Measurements from ENCODE around the gene TRAPPC10. TPM values are rescaled to one million over a fixed set of nuclear protein-coding genes. Genes with fewer than 3 reads are reported as not detected.

Gene TRAPPC10
- total and polyA plus RNA-seq, 2 donors from 2014 or later: 8.8 to 48.5 TPM

GRCh38 chr21:44059710-44060109, 47.6 kb downstream of the TRAPPC10 start:
- Histone ChIP-seq H3K9ac (ENCODE audit: low read length in 3 of 3) (no peak overlapping the region), H3K4me1 (ENCODE audit: control insufficient read depth in 2 of 3, insufficient read depth in 2 of 3, low read depth in 1 of 3, low read length in 3 of 3) (peaks cover 0 to 3% (median 0%) of the 10 kb centered on the region in 3 donors), H3K27me3 (ENCODE audit: control insufficient read depth, insufficient read depth, low read length) (no peaks in the 10 kb centered on the region), H3K9me3 (ENCODE audit: control insufficient read depth in 2 of 3, insufficient read depth in 1 of 3, low read length in 3 of 3) (no peaks in the 10 kb centered on the region), H3K4me3 (ENCODE audit: low read length in 3 of 3) (no peak overlapping the region), H3K27ac (ENCODE audit: low read depth in 2 of 2, low read length in 2 of 2) (no peak overlapping the region), H3K36me3 (ENCODE audit: control insufficient read depth in 2 of 3, insufficient read depth in 3 of 3, low read length in 3 of 3) (peaks cover 0 to 28% (median 26%) of the 10 kb centered on the region in 3 donors)
- TF ChIP-seq, protein P1, sequence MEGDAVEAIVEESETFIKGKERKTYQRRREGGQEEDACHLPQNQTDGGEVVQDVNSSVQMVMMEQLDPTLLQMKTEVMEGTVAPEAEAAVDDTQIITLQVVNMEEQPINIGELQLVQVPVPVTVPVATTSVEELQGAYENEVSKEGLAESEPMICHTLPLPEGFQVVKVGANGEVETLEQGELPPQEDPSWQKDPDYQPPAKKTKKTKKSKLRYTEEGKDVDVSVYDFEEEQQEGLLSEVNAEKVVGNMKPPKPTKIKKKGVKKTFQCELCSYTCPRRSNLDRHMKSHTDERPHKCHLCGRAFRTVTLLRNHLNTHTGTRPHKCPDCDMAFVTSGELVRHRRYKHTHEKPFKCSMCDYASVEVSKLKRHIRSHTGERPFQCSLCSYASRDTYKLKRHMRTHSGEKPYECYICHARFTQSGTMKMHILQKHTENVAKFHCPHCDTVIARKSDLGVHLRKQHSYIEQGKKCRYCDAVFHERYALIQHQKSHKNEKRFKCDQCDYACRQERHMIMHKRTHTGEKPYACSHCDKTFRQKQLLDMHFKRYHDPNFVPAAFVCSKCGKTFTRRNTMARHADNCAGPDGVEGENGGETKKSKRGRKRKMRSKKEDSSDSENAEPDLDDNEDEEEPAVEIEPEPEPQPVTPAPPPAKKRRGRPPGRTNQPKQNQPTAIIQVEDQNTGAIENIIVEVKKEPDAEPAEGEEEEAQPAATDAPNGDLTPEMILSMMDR (IDR thresholded peaks at IDR 0.05; ENCODE audit: borderline replicate concordance, extremely low read depth, insufficient read depth): no peak
- DNase-seq: no peak
- intact Hi-C loops (cut with DNase I): no loop called here
- no peak for FAIRE-seq

- peaks cover 0 to 5% (median 0%) of the 10 kb centered on the region in 3 donors for H3K4me1 ChIP-seq (ENCODE audit: control insufficient read depth in 2 of 3, insufficient read depth in 2 of 3, low read depth in 1 of 3, low read length in 3 of 3)
- intact Hi-C loops (cut with DNase I): no loop called here
- H3K27ac ChIP-seq (ENCODE audit: low read depth in 2 of 2, low read length in 2 of 2): no peak overlapping the region
- DNase-seq (no peak), FAIRE-seq (no peak)
- H3K9me3 ChIP-seq (ENCODE audit: control insufficient read depth in 2 of 3, insufficient read depth in 1 of 3, low read length in 3 of 3): no peaks in the 10 kb centered on the region
- TF ChIP-seq, protein P1 (IDR thresholded peaks at IDR 0.05; ENCODE audit: borderline replicate concordance, extremely low read depth, insufficient read depth): no peak
- H3K4me3 ChIP-seq (ENCODE audit: low read length in 3 of 3): no peak overlapping the region
- H3K9ac ChIP-seq (ENCODE audit: low read length in 3 of 3): no peak overlapping the region
- peaks cover 2 to 26% (median 19%) of the 10 kb centered on the region in 3 donors for H3K36me3 ChIP-seq (ENCODE audit: control insufficient read depth in 2 of 3, insufficient read depth in 3 of 3, low read length in 3 of 3)
- no peaks in the 10 kb centered on the region for H3K27me3 ChIP-seq (ENCODE audit: control insufficient read depth, insufficient read depth, low read length)
Measured at GRCh38 chr21:44062380-44062779, 50.3 kb downstream of the TRAPPC10 start.

DNA sequence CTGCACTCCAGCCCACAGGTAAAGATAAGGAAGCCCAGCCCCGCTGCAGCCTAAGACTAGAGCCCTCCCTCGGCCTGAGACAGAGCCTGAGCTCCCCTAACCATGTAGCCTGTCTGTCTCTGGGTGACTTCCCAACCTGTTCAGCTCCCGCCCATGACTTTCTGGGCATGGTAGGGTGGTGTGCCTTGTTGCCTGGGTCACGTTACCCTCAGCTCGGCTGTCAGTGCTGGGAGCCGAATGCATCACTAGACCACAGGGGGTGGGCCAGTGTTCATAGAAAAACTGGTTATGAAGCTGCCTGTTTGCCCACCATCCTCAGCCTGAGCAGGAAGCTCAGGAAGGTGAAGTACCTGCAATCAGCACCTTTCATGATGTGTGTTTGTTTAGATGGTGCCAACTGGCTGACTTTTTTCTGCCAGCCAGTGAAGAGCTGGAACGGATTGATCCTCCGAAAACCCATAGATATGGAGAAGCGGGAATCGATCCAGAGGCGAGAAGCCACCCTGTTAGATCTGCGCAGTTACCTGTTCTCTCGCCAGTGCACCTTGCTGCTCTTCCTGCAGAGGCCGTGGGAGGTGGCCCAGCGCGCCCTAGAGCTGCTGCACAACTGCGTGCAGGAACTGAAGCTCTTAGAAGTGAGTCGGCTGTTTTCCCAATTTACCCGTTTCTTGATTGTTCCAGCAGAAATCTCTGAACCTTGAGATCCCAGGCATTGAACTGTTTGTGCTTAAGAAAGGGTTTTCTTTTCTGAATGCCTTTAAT, 51.2 kb downstream of the TRAPPC10 start:
- Histone ChIP-seq H3K9me3 (ENCODE audit: control insufficient read depth in 2 of 3, insufficient read depth in 1 of 3, low read length in 3 of 3) (no peaks in the 10 kb centered on the region), H3K27me3 (ENCODE audit: control insufficient read depth, insufficient read depth, low read length) (no peaks in the 10 kb centered on the region), H3K9ac (ENCODE audit: low read length in 3 of 3) (no peak overlapping the region), H3K4me1 (ENCODE audit: control insufficient read depth in 2 of 3, insufficient read depth in 2 of 3, low read depth in 1 of 3, low read length in 3 of 3) (peaks cover 0 to 5% (median 0%) of the 10 kb centered on the region in 3 donors), H3K27ac (ENCODE audit: low read depth in 2 of 2, low read length in 2 of 2) (no peak overlapping the region), H3K4me3 (ENCODE audit: low read length in 3 of 3) (no peak overlapping the region), H3K36me3 (ENCODE audit: control insufficient read depth in 2 of 3, insufficient read depth in 3 of 3, low read length in 3 of 3) (peaks cover 2 to 24% (median 19%) of the 10 kb centered on the region in 3 donors)
- intact Hi-C loops (cut with DNase I): no loop called here
- DNase-seq: no peak
- TF ChIP-seq, protein P1 (IDR thresholded peaks at IDR 0.05; ENCODE audit: borderline replicate concordance, extremely low read depth, insufficient read depth): no peak
- no peak for FAIRE-seq

Measured in kidney (tissue), 14 donors.